ENCODE results near the gene GSTT2.
A peak's percentile ranks its signal among the peaks of the same experiment; 100 is the strongest.
"Not testable (repeated sequence)": the region's sequence is repeated elsewhere in the genome, so short reads cannot be mapped to it uniquely, and the experiment has no call there.

Gene GSTT2

DNA sequence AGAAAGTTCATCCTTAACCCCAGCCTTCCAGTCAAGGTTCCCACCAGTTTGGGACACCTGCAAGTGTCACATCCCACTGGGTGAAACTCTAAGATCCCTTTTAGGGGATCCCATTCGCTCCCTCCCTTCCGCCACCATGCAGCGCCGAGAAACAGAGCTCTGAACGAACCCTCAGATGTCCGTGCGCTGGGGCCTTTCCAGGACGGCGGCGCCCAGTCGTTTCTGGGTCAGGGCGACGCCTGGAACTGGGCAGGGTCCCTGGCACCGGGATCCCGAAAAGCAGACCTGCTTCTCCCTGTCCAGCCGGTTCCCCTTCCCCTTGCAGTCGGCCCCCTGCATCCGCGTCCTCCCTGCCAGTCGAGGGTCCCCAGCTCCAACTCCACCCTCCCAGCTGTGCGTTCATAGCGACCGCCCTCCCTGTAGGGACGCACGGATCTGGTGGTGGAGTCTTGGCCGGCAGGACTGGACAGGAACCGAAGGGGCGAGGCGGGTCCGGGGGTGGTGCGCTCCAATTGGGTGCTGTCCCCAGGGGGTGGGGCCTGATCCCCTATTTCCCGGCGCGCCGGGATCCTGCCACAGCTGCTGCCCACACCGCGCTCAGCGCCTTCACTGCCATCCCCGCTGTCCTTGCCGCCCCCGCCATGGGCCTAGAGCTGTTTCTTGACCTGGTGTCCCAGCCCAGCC is at the start of gene GSTT2:
Gene GSTT2, plus strand, starts transcription at position 578 of the 684 bp plus-strand sequence.
- not testable (repeated sequence) for DNase-seq (ENCODE audit: low read depth)

DNA sequence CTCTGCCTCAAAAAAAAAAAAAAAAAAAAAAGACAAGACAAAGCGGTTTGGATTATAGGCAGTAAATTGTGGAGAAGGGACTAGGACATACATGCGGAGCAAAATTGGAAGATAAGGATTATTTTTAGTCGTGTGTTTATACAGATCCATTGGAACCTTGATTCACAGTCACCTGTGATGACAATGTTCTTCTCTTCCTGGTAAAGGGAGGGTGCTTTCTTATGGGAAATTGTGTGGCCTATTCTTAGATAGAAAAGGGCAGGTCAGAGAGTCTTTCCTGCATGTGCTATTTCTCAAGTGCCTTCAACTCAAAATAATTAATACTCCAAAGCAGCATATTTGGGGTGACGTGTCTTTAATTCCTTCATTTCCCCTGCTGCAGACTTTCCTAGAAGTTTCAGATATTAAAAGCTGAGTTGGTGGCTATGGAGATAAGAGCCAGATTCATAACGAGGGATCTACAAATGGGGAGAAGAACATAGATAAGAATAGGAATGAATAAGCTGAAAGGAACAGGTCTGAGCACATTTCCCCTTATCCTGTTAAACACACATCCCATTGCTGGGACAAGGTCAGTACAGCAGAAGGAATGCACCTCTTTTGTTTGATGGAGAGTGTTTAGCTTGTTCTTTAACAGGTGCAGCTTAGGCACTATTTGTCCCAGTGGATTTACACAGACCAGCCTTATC is 41.5 kb upstream of the GSTT2 start:
- peak; percentile 41 for DNase-seq (ENCODE audit: low read depth)

DNA sequence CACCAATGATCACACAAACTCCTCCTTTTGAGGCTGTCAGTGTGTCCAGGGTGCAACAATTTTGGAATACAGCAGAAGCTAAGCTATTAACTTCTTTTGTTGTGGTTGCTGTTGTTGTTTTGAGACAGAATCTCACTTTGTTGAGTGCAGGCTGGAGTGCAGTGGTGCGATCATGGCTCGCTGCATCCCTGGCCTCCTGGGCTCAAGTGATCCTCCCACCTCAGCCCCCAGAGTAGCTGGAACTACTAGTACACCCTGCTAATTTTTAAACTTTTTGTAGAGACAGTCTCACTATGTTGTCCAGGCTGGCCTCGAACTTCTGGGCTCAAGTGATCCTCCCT is 40.9 kb upstream of the GSTT2 start:
- no peak for DNase-seq (ENCODE audit: low read depth)

DNA sequence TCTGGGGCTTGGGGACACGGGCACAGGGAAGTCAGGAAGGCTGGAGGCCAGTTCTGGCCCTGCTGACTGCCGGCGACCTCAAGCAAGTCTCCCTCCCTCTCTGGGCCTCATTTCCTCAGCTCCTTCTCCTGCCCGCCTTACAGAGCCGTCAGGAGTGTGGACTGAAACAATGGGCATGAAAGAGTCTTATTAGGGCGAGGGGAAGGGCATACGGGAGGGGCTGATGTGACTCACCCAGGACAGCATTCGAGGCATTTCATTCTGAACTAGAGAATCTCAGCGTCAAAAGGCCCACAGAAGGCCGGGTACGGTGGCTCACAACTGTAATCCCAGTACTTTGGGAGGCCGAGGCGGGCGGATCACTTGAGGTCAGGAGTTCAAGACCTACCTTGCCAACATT is 39.8 kb upstream of the GSTT2 start:
- DNase-seq (ENCODE audit: low read depth), result not testable (repeated sequence)

DNA sequence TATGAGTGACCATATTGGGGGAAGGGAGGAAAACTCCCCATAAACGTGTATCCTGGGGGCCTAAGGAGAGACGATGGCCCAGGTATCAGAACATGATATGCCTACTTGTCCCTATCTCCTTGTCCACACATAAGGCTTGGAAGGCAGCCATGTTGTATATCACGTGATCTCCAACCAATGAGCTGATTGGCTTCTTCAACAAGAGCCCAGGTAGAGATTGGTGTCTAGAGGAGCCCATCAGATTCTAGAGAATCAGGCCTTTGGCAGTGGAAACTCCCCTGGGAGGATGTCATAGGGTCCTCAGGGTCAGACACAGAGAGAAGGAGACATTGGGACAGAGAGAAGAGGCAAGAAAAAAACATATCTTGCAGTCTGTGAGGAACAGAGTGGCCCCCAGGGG is 32.5 kb upstream of the GSTT2 start:
- DNase-seq (ENCODE audit: low read depth), result not testable (repeated sequence)

DNA sequence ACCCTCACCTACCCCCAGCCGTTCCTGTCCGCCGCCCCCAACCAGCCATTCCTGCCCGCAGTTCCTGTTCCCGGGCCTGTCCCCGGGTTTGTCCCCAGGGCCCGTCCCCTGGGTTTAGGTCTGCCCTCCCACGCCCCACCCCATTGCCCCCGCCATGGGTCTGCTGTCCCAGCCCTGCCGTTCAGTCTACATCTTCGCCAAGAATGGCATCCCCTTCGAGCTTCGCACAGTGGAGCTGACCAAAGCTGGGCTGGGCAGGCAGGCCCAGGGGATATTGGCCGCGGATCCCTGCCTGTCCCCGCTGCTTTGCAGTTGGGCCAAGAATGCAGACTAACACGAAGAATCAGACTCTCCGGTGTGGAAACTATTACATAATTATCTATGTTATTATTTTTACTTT is 30.2 kb upstream of the GSTT2 start:
- DNase-seq (ENCODE audit: low read depth), result not testable (repeated sequence)

DNA sequence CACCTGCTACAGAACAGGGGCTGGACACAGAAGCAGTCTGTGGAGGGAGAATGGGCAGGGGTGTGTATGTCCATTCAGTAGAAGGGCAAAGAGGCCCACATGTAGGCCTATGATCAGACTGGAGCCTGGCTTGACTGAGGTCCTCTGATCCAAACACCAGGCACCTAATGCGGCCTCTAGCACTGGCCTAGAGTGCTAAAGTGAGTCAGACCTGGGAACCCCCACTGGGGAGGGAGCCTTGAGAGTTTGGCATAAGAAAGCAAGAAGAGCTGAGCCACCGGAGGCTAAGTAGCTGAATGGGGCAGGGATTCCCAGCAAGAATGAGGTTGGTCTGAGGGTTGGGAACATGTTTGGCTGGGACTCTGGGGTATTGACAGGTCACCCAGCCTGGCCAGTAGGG is 28.6 kb upstream of the GSTT2 start:
- DNase-seq (ENCODE audit: low read depth), result not testable (repeated sequence)

DNA sequence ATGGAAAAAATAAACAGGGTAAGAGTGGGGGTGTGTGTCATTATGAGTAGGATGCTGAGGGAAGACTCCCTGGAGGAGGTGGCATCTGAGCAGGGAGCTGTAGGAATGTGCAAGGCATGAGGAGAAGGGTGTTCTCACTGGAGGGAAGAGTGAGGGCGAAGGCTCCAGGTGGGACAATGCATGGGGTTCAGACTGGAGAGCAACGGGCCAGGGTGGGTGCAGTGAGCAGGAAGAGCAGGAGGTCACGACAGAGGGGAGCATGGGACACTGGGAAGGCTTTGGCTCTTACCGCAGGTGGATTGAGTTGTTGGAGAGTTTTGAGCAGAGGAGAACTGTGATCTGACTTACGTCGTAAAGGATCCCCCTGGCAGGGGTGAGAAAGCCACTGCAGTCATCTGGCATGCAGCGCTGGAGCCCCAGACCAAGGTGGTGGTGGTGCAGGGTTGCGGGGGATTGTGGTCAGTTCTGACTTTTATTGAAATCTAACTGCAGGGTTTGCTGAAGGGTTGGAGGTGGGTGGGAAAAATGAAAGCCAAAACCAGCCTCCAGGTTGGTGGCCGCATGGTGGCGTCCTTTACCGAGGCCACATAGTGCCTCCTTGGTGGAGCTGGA is 27.0 kb upstream of the GSTT2 start:
- DNase-seq (ENCODE audit: low read depth), result not testable (repeated sequence)

DNA sequence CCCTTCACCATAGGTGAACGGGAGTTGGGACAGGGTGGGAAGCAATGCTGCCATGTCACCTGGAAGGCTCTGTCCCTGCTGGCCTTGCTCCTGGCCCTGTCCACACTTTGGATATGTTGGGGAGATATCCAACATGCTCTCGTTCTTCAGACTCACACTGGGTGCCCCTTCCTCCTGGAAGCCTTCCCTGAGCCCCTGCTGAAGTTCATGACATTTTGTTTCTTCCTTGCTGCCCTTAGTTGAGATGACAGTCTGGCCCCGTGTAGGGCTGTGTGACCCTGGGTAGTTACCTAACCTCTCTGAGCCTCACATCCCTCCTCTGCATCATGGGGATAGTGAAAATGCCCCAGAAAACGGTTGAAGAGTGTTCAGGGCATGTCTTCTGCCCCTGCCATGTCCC is 26.4 kb upstream of the GSTT2 start:
- DNase-seq (ENCODE audit: low read depth), result not testable (repeated sequence)

DNA sequence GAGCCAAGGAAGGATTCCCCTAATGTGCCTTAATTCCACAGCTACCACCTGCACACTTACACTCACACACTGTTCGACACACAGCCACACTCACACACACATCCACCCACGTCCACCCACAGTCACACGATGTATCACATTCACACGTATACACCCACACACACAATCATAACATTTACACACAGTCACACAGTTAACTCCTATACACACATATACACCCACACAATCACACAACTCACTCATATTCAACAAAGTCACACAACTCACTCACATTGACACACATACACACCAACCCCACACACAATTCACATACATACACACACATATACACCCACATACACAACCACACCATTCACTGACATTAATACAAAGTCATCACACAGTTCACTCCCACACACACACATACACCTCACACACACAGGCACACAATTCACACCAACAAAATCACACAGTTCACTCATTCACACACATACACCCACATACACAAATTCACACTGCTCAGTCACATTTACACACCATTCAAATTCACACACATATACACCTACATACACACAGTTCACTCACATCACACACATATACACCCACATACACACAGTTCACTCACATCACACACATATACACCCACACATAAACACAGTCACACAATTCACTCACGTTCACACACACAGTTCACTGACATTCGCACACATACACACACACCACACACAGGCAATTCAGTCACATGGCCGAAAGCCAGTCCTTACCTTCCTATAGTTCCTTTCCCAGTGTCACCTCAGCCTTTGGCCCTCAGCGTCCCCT is 25.5 kb upstream of the GSTT2 start:
- DNase-seq (ENCODE audit: low read depth), result not testable (repeated sequence)

DNA sequence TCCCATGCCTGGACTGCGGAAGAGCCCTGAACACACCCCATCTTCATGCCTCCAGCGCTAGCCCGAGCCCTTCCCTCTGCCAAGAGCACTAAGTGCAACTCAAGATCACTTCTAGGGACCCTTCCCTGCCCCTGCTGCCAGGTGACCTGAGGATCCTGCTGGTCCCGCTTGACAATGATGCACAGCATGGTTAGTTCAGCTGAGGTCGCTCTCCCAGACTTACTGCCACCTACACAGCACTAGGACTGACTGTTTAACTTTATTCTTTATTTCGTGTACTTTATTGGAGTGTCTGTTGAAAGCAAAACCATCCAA is 25.0 kb upstream of the GSTT2 start:
- not testable (repeated sequence) for DNase-seq (ENCODE audit: low read depth)

DNA sequence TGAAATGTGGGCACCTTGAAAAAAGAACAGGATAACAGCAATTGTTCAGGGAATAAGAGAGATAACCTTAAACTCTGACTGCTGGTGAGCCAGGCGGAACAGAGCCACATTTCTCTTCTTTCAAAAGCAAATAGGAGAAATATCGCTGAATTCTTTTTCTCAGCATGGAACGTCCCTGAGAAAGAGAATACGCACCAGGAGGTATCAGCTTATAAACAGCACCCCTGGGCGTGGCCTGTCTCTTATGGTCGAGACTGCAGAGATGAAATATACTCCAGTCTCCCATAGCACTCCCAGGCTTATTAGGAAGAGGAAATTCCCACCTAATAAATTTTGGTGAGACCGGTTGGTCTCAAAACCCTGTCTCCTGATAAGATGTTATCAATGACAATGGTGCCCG is 24.0 kb upstream of the GSTT2 start:
- DNase-seq (ENCODE audit: low read depth), result not testable (repeated sequence)

DNA sequence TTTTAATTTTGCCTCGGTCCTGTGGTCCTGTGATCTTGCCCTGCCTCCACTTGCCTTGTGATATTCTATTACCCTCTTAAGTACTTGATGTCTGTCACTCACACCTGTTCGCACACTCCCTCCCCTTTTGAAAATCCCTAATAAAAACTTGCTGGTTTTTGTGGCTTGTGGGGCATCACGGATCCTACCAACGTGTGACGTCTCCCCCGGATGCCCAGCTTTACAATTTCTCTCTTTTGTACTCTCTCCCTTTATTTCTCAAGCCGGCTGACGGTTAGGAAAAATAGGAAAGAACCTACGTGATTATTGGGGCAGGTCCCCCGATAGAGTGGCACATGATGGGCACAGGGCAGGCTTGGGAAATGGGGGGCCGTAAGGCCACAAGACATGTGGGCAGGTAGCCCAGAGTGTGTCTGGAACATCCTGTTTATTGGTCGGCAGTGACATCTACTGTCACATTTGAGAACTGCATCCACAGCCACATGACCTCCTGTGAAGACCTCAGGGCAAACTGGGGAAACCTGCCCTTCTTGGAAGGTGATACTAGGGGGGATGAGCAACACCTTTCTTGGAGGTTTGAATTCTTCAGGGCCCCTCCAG is 23.5 kb upstream of the GSTT2 start:
- peak; percentile 29 for DNase-seq (ENCODE audit: low read depth)

DNA sequence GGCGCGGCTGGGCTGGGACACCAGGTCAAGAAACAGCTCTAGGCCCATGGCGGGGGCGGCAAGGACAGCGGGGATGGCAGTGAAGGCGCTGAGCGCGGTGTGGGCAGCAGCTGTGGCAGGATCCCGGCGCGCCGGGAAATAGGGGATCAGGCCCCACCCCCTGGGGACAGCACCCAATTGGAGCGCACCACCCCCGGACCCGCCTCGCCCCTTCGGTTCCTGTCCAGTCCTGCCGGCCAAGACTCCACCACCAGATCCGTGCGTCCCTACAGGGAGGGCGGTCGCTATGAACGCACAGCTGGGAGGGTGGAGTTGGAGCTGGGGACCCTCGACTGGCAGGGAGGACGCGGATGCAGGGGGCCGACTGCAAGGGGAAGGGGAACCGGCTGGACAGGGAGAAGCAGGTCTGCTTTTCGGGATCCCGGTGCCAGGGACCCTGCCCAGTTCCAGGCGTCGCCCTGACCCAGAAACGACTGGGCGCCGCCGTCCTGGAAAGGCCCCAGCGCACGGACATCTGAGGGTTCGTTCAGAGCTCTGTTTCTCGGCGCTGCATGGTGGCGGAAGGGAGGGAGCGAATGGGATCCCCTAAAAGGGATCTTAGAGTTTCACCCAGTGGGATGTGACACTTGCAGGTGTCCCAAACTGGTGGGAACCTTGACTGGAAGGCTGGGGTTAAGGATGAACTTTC is 18.7 kb upstream of the GSTT2 start, which contains the start of gene GSTT2B:
Gene GSTT2B, minus strand, starts transcription at position 112 of the 688 bp plus-strand sequence. Its CDS starts 64 bp downstream, at position 48.
- DNase-seq (ENCODE audit: low read depth), result not testable (repeated sequence)

DNA sequence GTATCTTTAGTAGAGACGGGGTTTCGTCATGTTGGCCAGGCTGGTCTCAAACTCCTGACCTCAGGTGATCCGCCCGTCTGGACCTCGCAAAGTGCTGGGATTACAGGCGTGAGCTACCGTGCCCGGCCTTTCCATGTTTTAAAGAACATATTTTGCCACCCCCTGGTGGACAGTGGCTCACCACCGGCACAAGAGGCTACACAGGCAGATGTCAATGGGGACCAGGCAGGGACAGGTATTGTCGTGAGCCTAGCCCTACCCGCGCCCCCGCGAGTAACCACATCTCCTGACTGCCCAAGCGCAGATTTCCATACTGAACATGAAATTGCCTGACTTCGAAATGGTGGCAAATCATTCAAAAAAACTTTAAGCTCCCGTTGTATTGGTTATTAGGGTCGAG is 13.8 kb upstream of the GSTT2 start:
- DNase-seq (ENCODE audit: low read depth), result not testable (repeated sequence)

DNA sequence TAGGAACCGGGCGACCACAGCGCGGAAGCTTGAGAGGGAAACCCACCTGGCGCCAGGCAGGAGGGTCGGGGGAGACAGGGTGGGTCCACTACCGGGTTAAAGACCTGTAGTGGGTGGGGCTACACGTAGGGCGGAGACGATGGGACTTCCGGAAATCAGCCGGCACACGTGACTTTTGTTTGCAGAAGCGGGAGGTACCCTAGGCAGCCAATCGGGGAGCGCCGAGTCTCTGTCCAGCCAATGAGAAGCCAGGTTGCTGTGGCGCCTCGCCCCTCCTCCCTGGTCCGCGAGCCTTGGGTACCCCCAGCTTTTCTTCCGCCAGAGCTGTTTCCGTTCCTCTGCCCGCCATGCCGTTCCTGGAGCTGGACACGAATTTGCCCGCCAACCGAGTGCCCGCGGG is 13.4 kb upstream of the GSTT2 start, which contains the start of gene DDTL:
Gene DDTL, plus strand, starts transcription at position 321 of the 400 bp plus-strand sequence. Its CDS starts 27 bp downstream, at position 348.
- not testable (repeated sequence) for DNase-seq (ENCODE audit: low read depth)

DNA sequence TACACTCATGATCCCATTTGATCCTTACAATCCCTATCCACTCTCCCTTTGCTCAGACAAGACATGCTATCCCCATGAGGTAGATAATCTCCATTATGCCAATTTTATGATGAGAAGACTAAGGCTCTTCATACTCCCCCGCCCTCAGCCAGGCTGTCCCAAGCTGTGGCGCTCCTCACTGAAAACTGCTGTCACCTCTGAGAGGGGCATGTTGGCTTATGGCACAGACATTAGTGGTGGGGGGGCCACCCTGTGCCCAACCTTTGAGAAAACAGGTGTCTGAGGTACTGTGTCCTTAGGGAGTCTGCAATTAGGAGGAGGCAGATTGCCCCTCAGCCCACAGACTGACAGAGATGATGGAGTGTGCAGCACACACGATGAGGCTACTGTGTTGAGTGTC is 10.9 kb upstream of the GSTT2 start:
- DNase-seq (ENCODE audit: low read depth), result no peak

DNA sequence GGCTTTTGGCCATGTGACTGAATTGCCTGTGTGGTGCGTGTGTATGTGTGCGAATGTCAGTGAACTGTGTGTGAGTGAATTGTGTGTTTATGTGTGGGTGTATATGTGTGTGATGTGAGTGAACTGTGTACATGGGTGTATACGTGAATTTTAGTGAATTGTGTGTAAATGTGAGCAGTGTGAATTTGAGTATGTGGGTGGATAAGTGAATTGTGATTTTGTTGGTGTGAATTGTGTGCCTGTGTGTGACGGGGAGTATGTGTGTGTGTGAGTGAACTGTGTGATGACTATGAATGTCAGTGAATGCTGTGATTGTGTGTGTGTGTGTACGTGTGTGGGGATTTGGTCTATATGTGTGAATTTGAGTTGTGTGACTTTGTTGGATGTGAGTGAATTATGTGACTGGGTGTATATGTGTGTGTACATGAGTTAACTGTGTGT is 9.7 kb upstream of the GSTT2 start:
- no peak for DNase-seq (ENCODE audit: low read depth)

DNA sequence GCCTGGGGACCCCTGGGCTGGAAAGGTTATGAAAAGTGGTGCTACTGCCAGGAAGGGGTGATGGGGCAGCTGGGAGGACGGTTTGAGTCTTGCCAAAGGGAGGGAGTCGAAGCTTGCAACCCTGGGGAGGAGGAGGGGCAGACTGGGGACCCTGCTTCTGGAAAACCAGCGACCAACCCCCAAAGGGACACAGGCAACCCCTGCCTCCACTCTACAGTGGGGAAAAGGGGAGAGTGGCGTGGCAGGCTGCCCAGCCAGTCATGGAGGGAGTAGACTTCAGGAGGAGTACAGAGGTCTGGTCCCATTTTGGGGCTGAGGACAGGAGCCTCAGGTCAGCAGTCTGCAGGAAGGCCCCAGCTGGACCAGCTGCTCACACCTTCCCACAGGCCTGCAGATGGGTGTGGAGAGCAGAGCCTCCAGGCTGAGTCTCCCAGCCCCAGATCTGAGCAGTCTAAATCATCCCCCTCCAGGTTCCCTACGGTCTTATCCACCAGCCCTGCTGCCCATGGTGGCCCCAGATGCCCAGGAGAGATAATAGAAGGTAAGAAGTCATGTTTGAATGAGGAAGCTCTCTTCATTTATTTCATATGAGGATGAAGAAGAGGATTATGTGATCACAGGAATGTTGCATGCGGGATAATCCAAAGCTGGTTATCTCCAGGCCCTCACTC is 9.0 kb upstream of the GSTT2 start:
- DNase-seq (ENCODE audit: low read depth), result no peak

DNA sequence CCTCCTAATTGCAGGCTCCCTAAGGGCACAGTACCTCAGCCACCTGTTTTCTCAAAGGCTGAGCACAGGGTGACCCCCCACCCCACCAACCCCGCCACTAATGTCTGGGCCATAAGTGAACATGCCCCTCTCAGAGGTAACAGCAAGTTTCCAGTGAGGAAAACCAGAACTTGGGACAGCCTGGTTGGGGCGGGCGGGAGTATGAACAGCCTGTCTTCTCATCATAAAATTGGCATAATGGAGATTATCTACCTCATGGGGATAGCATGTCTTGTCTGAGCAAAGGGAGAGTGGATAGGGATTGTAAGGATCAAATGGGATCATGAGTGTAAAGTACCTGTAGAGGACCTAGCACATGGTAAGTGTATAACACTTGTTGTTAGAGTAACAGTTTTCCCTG is 8.0 kb upstream of the GSTT2 start:
- DNase-seq (ENCODE audit: low read depth), result not testable (repeated sequence)

DNA sequence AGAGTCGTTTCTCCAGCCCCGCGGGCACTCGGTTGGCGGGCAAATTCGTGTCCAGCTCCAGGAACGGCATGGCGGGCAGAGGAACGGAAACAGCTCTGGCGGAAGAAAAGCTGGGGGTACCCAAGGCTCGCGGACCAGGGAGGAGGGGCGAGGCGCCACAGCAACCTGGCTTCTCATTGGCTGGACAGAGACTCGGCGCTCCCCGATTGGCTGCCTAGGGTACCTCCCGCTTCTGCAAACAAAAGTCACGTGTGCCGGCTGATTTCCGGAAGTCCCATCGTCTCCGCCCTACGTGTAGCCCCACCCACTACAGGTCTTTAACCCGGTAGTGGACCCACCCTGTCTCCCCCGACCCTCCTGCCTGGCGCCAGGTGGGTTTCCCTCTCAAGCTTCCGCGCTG is 5.6 kb upstream of the GSTT2 start, which contains the start of gene DDT:
Gene DDT, minus strand, starts transcription at position 97 of the 400 bp plus-strand sequence. Its CDS starts 27 bp downstream, at position 70.
- DNase-seq (ENCODE audit: low read depth), result not testable (repeated sequence)
